K562 (cell line): ENCODE results near the gene FHIT. TPM values are rescaled to one million over a fixed set of nuclear protein-coding genes. Genes with fewer than 3 reads are reported as not detected.

Experiments
- ATAC-seq: fragments of 200-7000 bp; cut with Tn5 transposase; 3 replicates; pipeline ENCODE4 v1.9.1; 2020; ENCODE audit warnings: moderate library complexity
- BruUV-seq: library from RNA; stranded (reverse); fragments of 400-500 nt; replicated peaks from 2 replicates; lab custom pipeline; 2021; lab: Mats Ljungman, UMichigan
- CTCF ChIA-PET: fragments of 300-600 bp; formaldehyde crosslinking; extraction: SDS; loops from one replicate; lab custom pipeline; 2021; ENCODE audit warnings: low intra/inter-chr PET ratio; lab: Yijun Ruan, JAX
- POLR2A ChIA-PET: fragments of 300-600, 350-650 bp; sonication (Branson Sonifier 250); formaldehyde crosslinking; extraction: SDS; loops from one replicate; lab custom pipeline; 2021; ENCODE audit warnings: antibody characterized with exemption, inconsistent platforms; lab: Yijun Ruan, JAX
- DNase-seq, 4 experiments: peaks; one replicate each; pipeline versions ENCODE4 v3.0.0 to v3.0.0-alpha.2; 2011 to 2018; ENCODE audit warnings: low spot score in 3 of 4, mixed read lengths in 3 of 4; ENCODE audit errors: extremely low read depth in 1 of 4
- FAIRE-seq: peaks from 2 replicates; lab custom pipeline; 2011; peaks lifted over from hg19 to GRCh38; lab: Jason Lieb, UNC
- H2AFZ ChIP-seq: 2 replicates; pipeline ENCODE4 v1.6.0; 2011; ENCODE audit warnings: low read depth, low read length, control low read depth, inconsistent platforms
- H3K27ac ChIP-seq: fragments of 200-600 bp; 3 replicates; pipeline ENCODE4 v1.8.0; 2011; ENCODE audit warnings: low read depth, mild to moderate bottlenecking, control low read depth, inconsistent platforms, low read length, moderate library complexity, mixed read lengths; ENCODE audit errors: extremely low read depth
- H3K27me3 ChIP-seq, 2 experiments: fragments of 300-600 bp in 1 of 2; 2 replicates in 1 of 2; 3 replicates in 1 of 2; pipeline versions ENCODE4 v1.6.0 to v1.8.0; 2011; ENCODE audit warnings: inconsistent platforms in 2 of 2, low read length in 2 of 2, mild to moderate bottlenecking in 1 of 2, mixed read lengths in 1 of 2, moderate library complexity in 1 of 2; ENCODE audit not compliant: control insufficient read depth in 2 of 2, insufficient read depth in 2 of 2
- H3K36me3 ChIP-seq: fragments of 300-600 bp; 3 replicates; pipeline ENCODE4 v1.8.0; 2011; ENCODE audit warnings: mild to moderate bottlenecking, low read length, inconsistent platforms; ENCODE audit not compliant: control insufficient read depth, insufficient read depth
- H3K4me1 ChIP-seq, 2 experiments: fragments of 200-600 bp in 1 of 2; replicated peaks in 1 of 2; 2 replicates in 1 of 2; 3 replicates in 1 of 2; pipeline versions ENCODE4 v1.5.1 to v1.8.0; 2011; ENCODE audit warnings: inconsistent platforms in 2 of 2, low read length in 2 of 2, mild to moderate bottlenecking in 1 of 2, mixed read lengths in 1 of 2, moderate library complexity in 1 of 2; ENCODE audit not compliant: control insufficient read depth in 2 of 2, insufficient read depth in 2 of 2
- H3K4me2 ChIP-seq: 2 replicates; pipeline ENCODE4 v1.6.1; 2011; ENCODE audit warnings: low read length, control low read depth, inconsistent platforms, mixed read lengths; ENCODE audit not compliant: insufficient read depth
- H3K4me3 ChIP-seq: fragments of 200-600 bp; sonication (generic), shearing (Covaris generic); 2 replicates; pipeline ENCODE4 v1.5.1; 2016; ENCODE audit warnings: control low read depth, inconsistent platforms
- H3K79me2 ChIP-seq: fragments of 200-600 bp; 3 replicates; pipeline ENCODE4 v1.8.0; 2011; ENCODE audit warnings: low read length, inconsistent platforms; ENCODE audit not compliant: control insufficient read depth, insufficient read depth
- H3K9ac ChIP-seq, 2 experiments: 2 replicates each; pipeline versions ENCODE4 v1.6.0 to v1.6.1; 2011; ENCODE audit warnings: low read depth in 2 of 2, low read length in 2 of 2, control low read depth in 1 of 2, inconsistent platforms in 1 of 2, mild to moderate bottlenecking in 1 of 2, mixed read lengths in 1 of 2; ENCODE audit not compliant: insufficient read depth in 1 of 2
- H3K9me1 ChIP-seq: one replicate; pipeline ENCODE4 v1.6.0; 2011; ENCODE audit warnings: inconsistent platforms, mild to moderate bottlenecking, low read length, moderate library complexity; ENCODE audit not compliant: control insufficient read depth, insufficient read depth
- H3K9me3 ChIP-seq: replicated peaks from 2 replicates; pipeline ENCODE4 v1.5.1; 2011; ENCODE audit warnings: low read depth, low read length, inconsistent platforms; ENCODE audit not compliant: control insufficient read depth, insufficient read depth
- H4K20me1 ChIP-seq: replicated peaks from 2 replicates; pipeline ENCODE4 v1.6.1; 2011; ENCODE audit warnings: low read length, inconsistent platforms, mixed read lengths; ENCODE audit not compliant: control insufficient read depth, insufficient read depth
- CBX3 ChIP-seq, 2 experiments: IDR thresholded peaks; 1 replicate in 1 of 2; 2 replicates in 1 of 2; pipeline ENCODE4 v1.6.1; 2012; ENCODE audit warnings: inconsistent platforms in 2 of 2, low read length in 2 of 2, borderline replicate concordance in 1 of 2, control low read depth in 1 of 2
- COPS2 ChIP-seq: fragments of 450-650 bp; conservative IDR thresholded peaks from 2 replicates; pipeline ENCODE4 v1.6.1; 2016; ENCODE audit warnings: mild to moderate bottlenecking, moderate library complexity
- GATAD2A ChIP-seq: fragments of 450-650 bp; IDR thresholded peaks from 2 replicates; pipeline ENCODE4 v1.6.1; 2017
- GTF2E2 ChIP-seq: fragments of 200-800 bp; sonication (Bioruptor generic); IDR thresholded peaks from 2 replicates; pipeline ENCODE4 v1.6.1; 2016; ENCODE audit warnings: missing genetic modification characterization, missing compliant biosample characterization
- HDAC8 ChIP-seq: fragments of 450-650 bp; IDR thresholded peaks from 2 replicates; pipeline ENCODE4 v1.6.1; 2016; ENCODE audit warnings: mild to moderate bottlenecking, missing genetic modification characterization, moderate library complexity, missing compliant biosample characterization
- ILK ChIP-seq: fragments of 450-650 bp; IDR thresholded peaks from 2 replicates; pipeline ENCODE4 v1.6.1; 2016; ENCODE audit warnings: missing genetic modification characterization, low read depth, mild to moderate bottlenecking, missing compliant biosample characterization, moderate library complexity, borderline replicate concordance
- KLF16 ChIP-seq: IDR thresholded peaks from 2 replicates; pipeline ENCODE4 v1.6.1; 2016; ENCODE audit warnings: antibody characterized with exemption
- KLF6 ChIP-seq: fragments of 250-450 bp; sonication (Bioruptor Pico); IDR thresholded peaks from 2 replicates; pipeline ENCODE4 v1.4.0; 2020; ENCODE audit warnings: mild to moderate bottlenecking, moderate library complexity, borderline replicate concordance
- NFIX ChIP-seq: fragments of 250-450 bp; sonication (Bioruptor Pico); IDR thresholded peaks from 2 replicates; pipeline ENCODE4 v1.4.0; 2020; ENCODE audit warnings: low read depth, mild to moderate bottlenecking, moderate library complexity
- WHSC1 ChIP-seq: IDR thresholded peaks from one replicate; pipeline ENCODE4 v1.6.1; 2012; ENCODE audit warnings: low read length, control low read depth, inconsistent platforms
- ZNF121 ChIP-seq: sonication (generic); formaldehyde crosslinking; conservative IDR thresholded peaks from 2 replicates; pipeline ENCODE4 v1.8.0; 2022; ENCODE audit warnings: missing genetic modification reagents
- ZNF592 ChIP-seq: fragments of 450-650 bp; IDR thresholded peaks from 2 replicates; pipeline ENCODE4 v1.6.1; 2017; ENCODE audit warnings: antibody characterized with exemption, mild to moderate bottlenecking
- WGBS: fragments of 100-300 bp; shearing (Covaris generic); methylation state at CpG from one replicate; pipeline ENCODE4 v1.1.6; 2016; ENCODE audit warnings: low coverage, mixed read lengths; ENCODE audit not compliant: insufficient coverage; ENCODE audit errors: missing lambda C conversion rate; 5-methylcytosine and 5-hydroxymethylcytosine counted together
- in situ Hi-C: fragments of 300-500 bp; cut with MboI; formaldehyde crosslinking; loops from 4 replicates; pipeline ENCODE4 v1.15.0; 2018; ENCODE audit warnings: inconsistent platforms, mixed read lengths
- intact Hi-C: fragments of 100-400 bp; cut with micrococcal nuclease; formaldehyde crosslinking; loops from 2 replicates; pipeline ENCODE4 v1.14.2; 2022
- polyA plus RNA-seq, 8 experiments: library from polyadenylated mRNA; depleted of rRNA in 4 of 8; stranded (reverse) in 5 of 8; unstranded in 3 of 8; fragments of >200 nt; fragmentation: Nextera tagmentation in 2 of 8; fragmentation: Illumina TruSeq in 1 of 8; extraction: Ambion mirVana in 2 of 8; extraction: Trizol in 1 of 8; gene quantifications; 2 replicates each; pipeline versions ENCODE4 v1.2.1 to v1.2.3, GENCODE V29; 2011 to 2014; ENCODE audit warnings: inconsistent platforms in 1 of 8, missing spikeins in 1 of 8
- total RNA-seq, 7 experiments: library from RNA; depleted of rRNA in 6 of 7; stranded (reverse); fragments of >200 nt in 6 of 7; fragmentation: Illumina TruSeq in 2 of 7; extraction: Trizol in 2 of 7; gene quantifications; 2 replicates each; pipeline versions ENCODE4 v1.2.1 to v1.2.3, GENCODE V29; 2011 to 2021; ENCODE audit warnings: low replicate concordance in 1 of 7
- TF ChIP-seq, protein P1 (sequence below): sonication (generic); IDR thresholded peaks from 2 replicates; pipeline ENCODE4 v1.6.1; 2016

Gene FHIT
- total and polyA plus RNA-seq, 9 of the 15 experiments (the other 6 are each of a cell fraction or from before 2014, with no cell fraction given) = 1.7 to 9.1 (median 4.3) TPM

- H3K4me1 ChIP-seq = no peaks in the 10 kb centered on the region
- ChIA-PET POLR2A (no interaction called here), CTCF (no interaction called here)
- ATAC-seq = no peak
- H3K4me3 ChIP-seq = no peak overlapping the region
- H3K27ac ChIP-seq = no peak overlapping the region
- 23% methylated on average over 3 of the region's 3 CpGs for WGBS
- H3K9me3 ChIP-seq = no peaks in the 10 kb centered on the region
- no peaks in the 10 kb centered on the region for H3K9me1 ChIP-seq
- no peak for TF ChIP-seq NFIX (CRISPR knock-in tag)
- TF ChIP-seq ZNF121 (CRISPR knock-in tag) = no peak
- TF ChIP-seq GATAD2A = no peak
- no peak for FAIRE-seq
- no peak overlapping the region for H3K4me2 ChIP-seq
- no TSS peak for BruUV-seq
- no peak overlapping the region for H2AFZ ChIP-seq
- in situ Hi-C loops (no loop called here), intact Hi-C loops (no loop called here)
- H3K36me3 ChIP-seq = no peaks in the 10 kb centered on the region
- no peaks in the 10 kb centered on the region for H4K20me1 ChIP-seq
- H3K9ac ChIP-seq = no peak overlapping the region
- H3K27me3 ChIP-seq = no peaks in the 10 kb centered on the region
- DNase-seq = no peak
- H3K79me2 ChIP-seq = no peaks in the 10 kb centered on the region
Measured at GRCh38 chr3:60448696-60449095, 802.6 kb downstream of the FHIT start.

- CTCF ChIA-PET = no interaction called here
- Histone ChIP-seq H3K36me3 (no peaks in the 10 kb centered on the region), H3K79me2 (no peaks in the 10 kb centered on the region), H3K4me2 (no peak overlapping the region), H3K4me3 (no peak overlapping the region), H3K9me3 (no peaks in the 10 kb centered on the region), H2AFZ (no peak overlapping the region), H4K20me1 (no peaks in the 10 kb centered on the region), H3K9ac (no peak overlapping the region), H3K9me1 (no peaks in the 10 kb centered on the region), H3K27me3 (no peaks in the 10 kb centered on the region), H3K4me1 (no peaks in the 10 kb centered on the region), H3K27ac (no peak overlapping the region)
- no peak for ATAC-seq
- WGBS = 2% methylated on average over 3 of the region's 3 CpGs
- POLR2A ChIA-PET = no interaction called here
- in situ Hi-C loops = no loop called here
- DNase-seq = no peak
- FAIRE-seq = no peak
- BruUV-seq = no TSS peak
- intact Hi-C loops = no loop called here
- TF ChIP-seq, protein P1, sequence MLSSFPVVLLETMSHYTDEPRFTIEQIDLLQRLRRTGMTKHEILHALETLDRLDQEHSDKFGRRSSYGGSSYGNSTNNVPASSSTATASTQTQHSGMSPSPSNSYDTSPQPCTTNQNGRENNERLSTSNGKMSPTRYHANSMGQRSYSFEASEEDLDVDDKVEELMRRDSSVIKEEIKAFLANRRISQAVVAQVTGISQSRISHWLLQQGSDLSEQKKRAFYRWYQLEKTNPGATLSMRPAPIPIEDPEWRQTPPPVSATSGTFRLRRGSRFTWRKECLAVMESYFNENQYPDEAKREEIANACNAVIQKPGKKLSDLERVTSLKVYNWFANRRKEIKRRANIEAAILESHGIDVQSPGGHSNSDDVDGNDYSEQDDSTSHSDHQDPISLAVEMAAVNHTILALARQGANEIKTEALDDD = no peak
- TF ChIP-seq KLF6 (CRISPR knock-in tag) (no peak), WHSC1 (no peak), GTF2E2 (no peak), HDAC8 (tag) (no peak), ZNF592 (no peak), ILK (tag) (no peak), COPS2 (no peak), KLF16 (no peak), CBX3 (IDR thresholded peaks at IDR 0.05; ENCODE audit: borderline replicate concordance in 1 of 2, low read length in 2 of 2) (no peak)
Measured at GRCh38 chr3:60445446-60445845, 805.8 kb downstream of the FHIT start.
